HepG2 (cell line): ENCODE results near the gene PEBP1. TPM values are rescaled to one million over a fixed set of nuclear protein-coding genes. Genes with fewer than 3 reads are reported as not detected.
A peak's percentile ranks its signal among the peaks of the same experiment; 100 is the strongest.

Experiments
- AGO2 ChIP-seq: fragments of 200-400 bp; formaldehyde crosslinking; optimal IDR thresholded peaks from 2 replicates; pipeline ENCODE3; 2017; ENCODE audit warnings: mild to moderate bottlenecking, low read depth, low read length, moderate library complexity
- ATRX ChIP-seq: sonication (generic); formaldehyde crosslinking; IDR thresholded peaks from 2 replicates; pipeline ENCODE4 v1.4.0; 2020; ENCODE audit warnings: missing genetic modification reagents, borderline replicate concordance
- MAFF ChIP-seq: IDR thresholded peaks from 2 replicates; pipeline ENCODE4 v1.6.1; 2011; ENCODE audit warnings: low read depth, low read length, improper control_type of control experiment
- NCOA5 ChIP-seq: sonication (generic); formaldehyde crosslinking; IDR thresholded peaks from 2 replicates; pipeline ENCODE4 v1.4.0; 2020; ENCODE audit warnings: missing genetic modification reagents
- NFIC ChIP-seq: IDR thresholded peaks from 2 replicates; pipeline ENCODE4 v1.6.1; 2012; ENCODE audit warnings: mild to moderate bottlenecking, low read length, inconsistent platforms
- PHF20 ChIP-seq: sonication (generic); formaldehyde crosslinking; IDR thresholded peaks from 2 replicates; pipeline ENCODE4 v1.5.0; 2020; ENCODE audit warnings: mild to moderate bottlenecking, missing genetic modification reagents
- POLR2G ChIP-seq: fragments of 200-400 bp; formaldehyde crosslinking; IDR thresholded peaks from 2 replicates; pipeline ENCODE4 v1.6.1; 2018; ENCODE audit warnings: mild to moderate bottlenecking, low read depth, low read length, moderate library complexity
- RBFOX2 ChIP-seq: fragments of 200-400 bp; formaldehyde crosslinking; IDR thresholded peaks from 2 replicates; pipeline ENCODE4 v1.6.1; 2017; ENCODE audit warnings: low read depth, mild to moderate bottlenecking, low read length
- SMAD3 ChIP-seq: sonication (generic); formaldehyde crosslinking; IDR thresholded peaks from 2 replicates; pipeline ENCODE4 v1.4.0; 2020; ENCODE audit warnings: missing genetic modification reagents
- SNAI1 ChIP-seq: sonication (generic); formaldehyde crosslinking; IDR thresholded peaks from 2 replicates; pipeline ENCODE4 v1.5.0; 2020; ENCODE audit warnings: mild to moderate bottlenecking, missing genetic modification reagents, borderline replicate concordance
- ZMAT3 ChIP-seq: sonication (generic); formaldehyde crosslinking; conservative IDR thresholded peaks from 2 replicates; pipeline ENCODE4 v1.7.0; 2021; ENCODE audit warnings: missing genetic modification reagents
- polyA plus RNA-seq, 8 experiments: library from polyadenylated mRNA; depleted of rRNA in 3 of 8; stranded (reverse) in 7 of 8; unstranded in 1 of 8; fragments of >200 nt; fragmentation: Illumina TruSeq in 4 of 8; extraction: Trizol in 4 of 8; gene quantifications; 2 replicates each; pipeline versions ENCODE4 v1.2.1 to v1.2.3, GENCODE V29; 2011 to 2016; ENCODE audit warnings: low read depth in 4 of 8, missing spikeins in 1 of 8, mixed read lengths in 1 of 8; ENCODE audit not compliant: insufficient read depth in 1 of 8
- total RNA-seq, 5 experiments: library from RNA; depleted of rRNA; stranded (reverse); fragments of >200 nt; fragmentation: Illumina TruSeq; extraction: Trizol; gene quantifications; 2 replicates each; pipeline ENCODE4 v1.2.3, GENCODE V29; 2016; ENCODE audit warnings: low read depth in 1 of 5
- TF ChIP-seq, protein P1 (sequence below): sonication (generic); formaldehyde crosslinking; IDR thresholded peaks from 2 replicates; pipeline ENCODE4 v1.4.0; 2020; ENCODE audit warnings: missing genetic modification reagents

Gene PEBP1
- total and polyA plus RNA-seq, 2 of the 13 experiments (the other 11 are each of a cell fraction or from before 2014, with no cell fraction given), result 538 to 1,505 TPM

DNA sequence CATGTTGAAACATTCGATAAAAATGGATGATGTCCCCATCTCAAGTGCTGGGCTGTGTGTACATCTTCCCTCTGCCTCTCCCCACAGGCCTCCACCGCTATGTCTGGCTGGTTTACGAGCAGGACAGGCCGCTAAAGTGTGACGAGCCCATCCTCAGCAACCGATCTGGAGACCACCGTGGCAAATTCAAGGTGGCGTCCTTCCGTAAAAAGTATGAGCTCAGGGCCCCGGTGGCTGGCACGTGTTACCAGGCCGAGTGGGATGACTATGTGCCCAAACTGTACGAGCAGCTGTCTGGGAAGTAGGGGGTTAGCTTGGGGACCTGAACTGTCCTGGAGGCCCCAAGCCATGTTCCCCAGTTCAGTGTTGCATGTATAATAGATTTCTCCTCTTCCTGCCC lies 8.6 kb downstream of the PEBP1 start (continued):
- TF ChIP-seq, protein P1, sequence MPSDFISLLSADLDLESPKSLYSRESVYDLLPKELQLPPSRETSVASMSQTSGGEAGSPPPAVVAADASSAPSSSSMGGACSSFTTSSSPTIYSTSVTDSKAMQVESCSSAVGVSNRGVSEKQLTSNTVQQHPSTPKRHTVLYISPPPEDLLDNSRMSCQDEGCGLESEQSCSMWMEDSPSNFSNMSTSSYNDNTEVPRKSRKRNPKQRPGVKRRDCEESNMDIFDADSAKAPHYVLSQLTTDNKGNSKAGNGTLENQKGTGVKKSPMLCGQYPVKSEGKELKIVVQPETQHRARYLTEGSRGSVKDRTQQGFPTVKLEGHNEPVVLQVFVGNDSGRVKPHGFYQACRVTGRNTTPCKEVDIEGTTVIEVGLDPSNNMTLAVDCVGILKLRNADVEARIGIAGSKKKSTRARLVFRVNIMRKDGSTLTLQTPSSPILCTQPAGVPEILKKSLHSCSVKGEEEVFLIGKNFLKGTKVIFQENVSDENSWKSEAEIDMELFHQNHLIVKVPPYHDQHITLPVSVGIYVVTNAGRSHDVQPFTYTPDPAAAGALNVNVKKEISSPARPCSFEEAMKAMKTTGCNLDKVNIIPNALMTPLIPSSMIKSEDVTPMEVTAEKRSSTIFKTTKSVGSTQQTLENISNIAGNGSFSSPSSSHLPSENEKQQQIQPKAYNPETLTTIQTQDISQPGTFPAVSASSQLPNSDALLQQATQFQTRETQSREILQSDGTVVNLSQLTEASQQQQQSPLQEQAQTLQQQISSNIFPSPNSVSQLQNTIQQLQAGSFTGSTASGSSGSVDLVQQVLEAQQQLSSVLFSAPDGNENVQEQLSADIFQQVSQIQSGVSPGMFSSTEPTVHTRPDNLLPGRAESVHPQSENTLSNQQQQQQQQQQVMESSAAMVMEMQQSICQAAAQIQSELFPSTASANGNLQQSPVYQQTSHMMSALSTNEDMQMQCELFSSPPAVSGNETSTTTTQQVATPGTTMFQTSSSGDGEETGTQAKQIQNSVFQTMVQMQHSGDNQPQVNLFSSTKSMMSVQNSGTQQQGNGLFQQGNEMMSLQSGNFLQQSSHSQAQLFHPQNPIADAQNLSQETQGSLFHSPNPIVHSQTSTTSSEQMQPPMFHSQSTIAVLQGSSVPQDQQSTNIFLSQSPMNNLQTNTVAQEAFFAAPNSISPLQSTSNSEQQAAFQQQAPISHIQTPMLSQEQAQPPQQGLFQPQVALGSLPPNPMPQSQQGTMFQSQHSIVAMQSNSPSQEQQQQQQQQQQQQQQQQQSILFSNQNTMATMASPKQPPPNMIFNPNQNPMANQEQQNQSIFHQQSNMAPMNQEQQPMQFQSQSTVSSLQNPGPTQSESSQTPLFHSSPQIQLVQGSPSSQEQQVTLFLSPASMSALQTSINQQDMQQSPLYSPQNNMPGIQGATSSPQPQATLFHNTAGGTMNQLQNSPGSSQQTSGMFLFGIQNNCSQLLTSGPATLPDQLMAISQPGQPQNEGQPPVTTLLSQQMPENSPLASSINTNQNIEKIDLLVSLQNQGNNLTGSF (CRISPR knock-in tag), result no peak
- peak; percentile 40 for TF ChIP-seq AGO2
- no peak for TF ChIP-seq SNAI1 (CRISPR knock-in tag)
- TF ChIP-seq NCOA5 (CRISPR knock-in tag), result no peak
- TF ChIP-seq PHF20, result no peak
- no peak for TF ChIP-seq SMAD3 (CRISPR knock-in tag)
- no peak for TF ChIP-seq ATRX (CRISPR knock-in tag)
- no peak for TF ChIP-seq MAFF
- peak; percentile 51; the same call in 1 of the 2 replicates for TF ChIP-seq RBFOX2
- no peak for TF ChIP-seq NFIC
- TF ChIP-seq ZMAT3, result no peak
- TF ChIP-seq POLR2G, result peak; percentile 18; the same call in 1 of the 2 replicates
